ENCODE measurements around the gene S100A14. TPM values are rescaled to one million over a fixed set of nuclear protein-coding genes. Genes with fewer than 3 reads are reported as not detected.
A peak's percentile ranks its signal among the peaks of the same experiment; 100 is the strongest.

The S100A14 gene
- total and polyA plus RNA-seq, 2 experiments from 2014 or later, result 0.31 to 2.1 TPM

GRCh38 chr1:153659656-153660055, 43.5 kb upstream of the S100A14 start:
- no peak for TF ChIP-seq EZH2 (IDR thresholded peaks at IDR 0.05; ENCODE audit: insufficient read depth, poor library complexity, severe bottlenecking)
- no peaks in the 10 kb centered on the region for H4K20me1 ChIP-seq (ENCODE audit: insufficient read depth)
- peaks cover 10% of the 10 kb centered on the region; the same call in 1 of the 2 replicates for H3K4me1 ChIP-seq (ENCODE audit: insufficient read depth)
- no peak overlapping the region for H2AFZ ChIP-seq
- in situ Hi-C loops (cut with MboI), result no loop called here
- peak overlapping the region; percentile 85 for H3K4me3 ChIP-seq
- peak overlapping the region; percentile 75 for H3K9ac ChIP-seq
- H3K27me3 ChIP-seq (replicated peaks; ENCODE audit: insufficient read depth), result no peaks in the 10 kb centered on the region
- H3K27ac ChIP-seq, result no peak overlapping the region
- peaks cover 40% of the 10 kb centered on the region for H3F3A ChIP-seq (ENCODE audit: insufficient read depth)
- peaks cover 20% of the 10 kb centered on the region for H3K79me2 ChIP-seq (ENCODE audit: insufficient read depth)
- WGBS, 2 experiments (ENCODE audit: low coverage in 1 of 2, low lambda C conversion rate in 2 of 2, missing lambda C conversion rate in 2 of 2), result 79 to 82% methylated on average over 9 of the region's 9 CpGs
- H3K9me2 ChIP-seq (ENCODE audit: insufficient read depth), result no peaks in the 10 kb centered on the region
- peaks cover 38% of the 10 kb centered on the region for H3K36me3 ChIP-seq (ENCODE audit: low read depth)
- peak overlapping the region; percentile 77 for H3K4me2 ChIP-seq (ENCODE audit: unreplicated experiment)
- no peaks in the 10 kb centered on the region for H3K9me3 ChIP-seq (ENCODE audit: low read depth)
- no peak for DNase-seq

- peaks cover 10% of the 10 kb centered on the region; the same call in 1 of the 2 replicates for H3K4me1 ChIP-seq (ENCODE audit: insufficient read depth)
- H3K4me2 ChIP-seq (ENCODE audit: unreplicated experiment), result peak overlapping the region; percentile 77
- H3K27ac ChIP-seq, result no peak overlapping the region
- in situ Hi-C loops (cut with MboI), result no loop called here
- peaks cover 33% of the 10 kb centered on the region for H3K36me3 ChIP-seq (ENCODE audit: low read depth)
- no peaks in the 10 kb centered on the region for H3K9me2 ChIP-seq (ENCODE audit: insufficient read depth)
- H3K79me2 ChIP-seq (ENCODE audit: insufficient read depth), result peaks cover 19% of the 10 kb centered on the region
- TF ChIP-seq EZH2 (IDR thresholded peaks at IDR 0.05; ENCODE audit: insufficient read depth, poor library complexity, severe bottlenecking) (no peak), EZH2phosphoT487 (IDR thresholded peaks at IDR 0.05; ENCODE audit: insufficient read depth, low read depth) (no peak)
- H3K4me3 ChIP-seq, result peak overlapping the region; percentile 85
- no peaks in the 10 kb centered on the region for H3K9me3 ChIP-seq (ENCODE audit: low read depth)
- no peaks in the 10 kb centered on the region for H4K20me1 ChIP-seq (ENCODE audit: insufficient read depth)
- peak overlapping the region; percentile 75 for H3K9ac ChIP-seq
- peak; percentile 27 for DNase-seq
- 52% methylated on average over 8 of the region's 8 CpGs for WGBS, 2 experiments (ENCODE audit: low coverage in 1 of 2, low lambda C conversion rate in 2 of 2, missing lambda C conversion rate in 2 of 2)
- H3F3A ChIP-seq (ENCODE audit: insufficient read depth), result peaks cover 38% of the 10 kb centered on the region
- peak overlapping the region; percentile 79 for H2AFZ ChIP-seq
- H3K27me3 ChIP-seq (replicated peaks; ENCODE audit: insufficient read depth), result no peaks in the 10 kb centered on the region
Observed at GRCh38 chr1:153659175-153659534, 43.0 kb upstream of the S100A14 start.

- H3K9me3 ChIP-seq (ENCODE audit: low read depth), result no peaks in the 10 kb centered on the region
- peak within 1 kb of the TSS; percentile 85 for H3K4me3 ChIP-seq
- in situ Hi-C loops (cut with MboI), result no loop called here
- peaks cover 35% of the 10 kb centered on the region for H3F3A ChIP-seq (ENCODE audit: insufficient read depth)
- no peak for TF ChIP-seq EZH2 (IDR thresholded peaks at IDR 0.05; ENCODE audit: insufficient read depth, poor library complexity, severe bottlenecking)
- peaks cover 10% of the 10 kb centered on the region; the same call in 1 of the 2 replicates for H3K4me1 ChIP-seq (ENCODE audit: insufficient read depth)
- no peaks in the 10 kb centered on the region for H3K9me2 ChIP-seq (ENCODE audit: insufficient read depth)
- 0 out of 2 replicates have a peak within 1 kb of the TSS, but pooled peaks have one; percentile 18 for H3K27ac ChIP-seq
- H3K27me3 ChIP-seq (replicated peaks; ENCODE audit: insufficient read depth), result no peaks in the 10 kb centered on the region
- peak within 1 kb of the TSS; percentile 79 for H2AFZ ChIP-seq
- peaks cover 19% of the 10 kb centered on the region for H3K79me2 ChIP-seq (ENCODE audit: insufficient read depth)
- peaks cover 27% of the 10 kb centered on the region for H3K36me3 ChIP-seq (ENCODE audit: low read depth)
- DNase-seq, result peak; percentile 96
- H3K9ac ChIP-seq, result peak within 1 kb of the TSS; percentile 75
- peak within 1 kb of the TSS; percentile 77 for H3K4me2 ChIP-seq (ENCODE audit: unreplicated experiment)
- no peaks in the 10 kb centered on the region for H4K20me1 ChIP-seq (ENCODE audit: insufficient read depth)
- WGBS, 2 experiments (ENCODE audit: low coverage in 1 of 2, low lambda C conversion rate in 2 of 2, missing lambda C conversion rate in 2 of 2), result 3 to 4% methylated on average over 39 to 53 of the region's 53 CpGs
Observed at GRCh38 chr1:153658400-153659174, 42.5 kb upstream of the S100A14 start, which contains the start of gene SNAPIN. TSS of gene SNAPIN (plus strand) at chr1:153658703. CDS start at chr1:153658744, 41 bp downstream.

GRCh38 chr1:153655333-153655732, 39.2 kb upstream of the S100A14 start:
- 75 to 79% methylated on average over 3 of the region's 3 CpGs for WGBS, 2 experiments (ENCODE audit: low coverage in 1 of 2, low lambda C conversion rate in 2 of 2, missing lambda C conversion rate in 2 of 2)
- H3K4me1 ChIP-seq (ENCODE audit: insufficient read depth), result peaks cover 18% of the 10 kb centered on the region
- peaks cover 14% of the 10 kb centered on the region for H3F3A ChIP-seq (ENCODE audit: insufficient read depth)
- H3K27me3 ChIP-seq (replicated peaks; ENCODE audit: insufficient read depth), result no peaks in the 10 kb centered on the region
- TF ChIP-seq EZH2phosphoT487 (IDR thresholded peaks at IDR 0.05; ENCODE audit: insufficient read depth, low read depth), result no peak
- no peak for TF ChIP-seq EZH2 (IDR thresholded peaks at IDR 0.05; ENCODE audit: insufficient read depth, poor library complexity, severe bottlenecking)
- H3K9ac ChIP-seq, result no peak overlapping the region
- no peak for DNase-seq
- H3K4me2 ChIP-seq (ENCODE audit: unreplicated experiment), result no peak overlapping the region
- H3K27ac ChIP-seq, result no peak overlapping the region
- in situ Hi-C loops (cut with MboI), result no loop called here
- H3K79me2 ChIP-seq (ENCODE audit: insufficient read depth), result peaks cover 19% of the 10 kb centered on the region
- no peaks in the 10 kb centered on the region for H3K36me3 ChIP-seq (ENCODE audit: low read depth)
- no peaks in the 10 kb centered on the region for H4K20me1 ChIP-seq (ENCODE audit: insufficient read depth)
- H3K9me2 ChIP-seq (ENCODE audit: insufficient read depth), result no peaks in the 10 kb centered on the region
- H2AFZ ChIP-seq, result no peak overlapping the region
- no peaks in the 10 kb centered on the region for H3K9me3 ChIP-seq (ENCODE audit: low read depth)
- H3K4me3 ChIP-seq, result no peak overlapping the region

Data from GM23248 (cell line).